Calu3 (cell line): Measurements from ENCODE around the gene MSMO1. TPM values are rescaled to one million over a fixed set of nuclear protein-coding genes. Genes with fewer than 3 reads are reported as not detected.

Experiments
- BruUV-seq: library from RNA; stranded (reverse); fragments of 400-500 nt; replicated peaks from 2 replicates; lab custom pipeline; 2021; lab: Mats Ljungman, UMichigan
- CTCF ChIA-PET: fragments of 300-600 bp; sonication (Branson Sonifier 250); formaldehyde crosslinking; loops from one replicate; lab custom pipeline; 2022; ENCODE audit warnings: antibody characterized with exemption; lab: Charles Lee
- DNase-seq: peaks from one replicate; pipeline ENCODE4 v3.0.0; 2022
- H3K27ac Mint-ChIP-seq: one replicate; pipeline ENCODE4 v1.8.0; 2022; ENCODE audit warnings: mixed read lengths; ENCODE audit not compliant: unreplicated experiment
- H3K27me3 Mint-ChIP-seq: one replicate; pipeline ENCODE4 v1.8.0; 2022; ENCODE audit warnings: mixed read lengths; ENCODE audit not compliant: unreplicated experiment
- H3K36me3 Mint-ChIP-seq: one replicate; pipeline ENCODE4 v1.8.0; 2022; ENCODE audit warnings: mild to moderate bottlenecking, moderate library complexity, mixed read lengths; ENCODE audit not compliant: insufficient read depth, unreplicated experiment
- H3K4me1 Mint-ChIP-seq: one replicate; pipeline ENCODE4 v1.8.0; 2022; ENCODE audit warnings: mild to moderate bottlenecking, low read depth, mixed read lengths; ENCODE audit not compliant: unreplicated experiment
- H3K4me3 Mint-ChIP-seq: one replicate; pipeline ENCODE4 v1.8.0; 2022; ENCODE audit warnings: mild to moderate bottlenecking, low read depth, moderate library complexity, mixed read lengths; ENCODE audit not compliant: unreplicated experiment
- H3K9me3 Mint-ChIP-seq: one replicate; pipeline ENCODE4 v1.8.0; 2022; ENCODE audit warnings: low read depth, mixed read lengths; ENCODE audit not compliant: unreplicated experiment
- intact Hi-C: fragments of 100-400 bp; cut with micrococcal nuclease; formaldehyde crosslinking; loops from one replicate; pipeline ENCODE4 v1.10.0; 2022; ENCODE audit not compliant: unreplicated experiment
- total RNA-seq: library from RNA; stranded (reverse); gene quantifications from 2 replicates; pipeline ENCODE4 v1.2.3, GENCODE V29; 2022
- TF ChIP-seq, protein P1 (sequence below): fragments of 200-600 bp; IDR thresholded peaks from one replicate; pipeline ENCODE4 v1.8.0; 2022; ENCODE audit warnings: antibody characterized with exemption; ENCODE audit not compliant: unreplicated experiment

The MSMO1 gene
- total RNA-seq, 1 experiment from 2014 or later = 111 TPM

DNA sequence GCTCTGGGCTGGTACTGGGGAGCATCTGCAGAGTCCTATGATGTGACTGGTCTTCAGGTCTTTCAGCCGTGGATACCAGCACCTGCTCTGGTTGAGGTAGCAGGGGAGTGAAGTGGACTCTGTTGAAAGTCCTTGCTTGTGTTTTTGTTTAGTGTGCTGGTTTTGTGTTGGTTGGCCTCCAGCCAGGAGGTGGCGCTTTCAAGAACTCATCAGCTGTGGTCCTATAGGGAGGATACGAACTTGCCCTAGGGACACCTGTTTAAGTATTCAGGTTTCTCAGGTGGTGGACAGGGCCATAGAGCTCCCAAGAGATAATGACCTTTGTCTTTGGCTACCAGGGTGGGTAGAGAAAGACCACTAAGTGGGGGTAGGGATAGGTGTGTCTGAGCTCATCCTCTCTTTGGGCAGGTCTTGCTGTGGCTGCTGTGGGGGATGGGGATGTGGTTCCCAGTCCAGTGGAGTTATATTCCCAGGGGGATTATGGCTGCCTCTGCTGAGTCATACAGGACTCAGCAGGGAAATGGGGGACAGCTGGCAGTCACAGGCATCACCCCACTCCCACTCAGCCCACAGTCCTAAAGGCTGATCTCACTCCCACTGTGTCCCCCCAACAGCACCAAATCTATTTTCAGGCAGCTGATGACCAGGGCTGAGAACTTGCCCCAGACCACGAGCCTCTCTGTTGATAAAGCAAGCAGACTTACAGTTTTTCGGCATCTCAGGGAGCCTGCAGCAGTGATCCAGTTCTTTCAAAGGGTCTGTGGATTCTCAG lies 24.1 kb downstream of the MSMO1 start:
- intact Hi-C loops = no loop called here
- Mint-ChIP-seq H3K27ac (no peak overlapping the region), H3K4me1 (no peaks in the 10 kb centered on the region), H3K4me3 (no peak overlapping the region), H3K27me3 (no peaks in the 10 kb centered on the region), H3K36me3 (no peaks in the 10 kb centered on the region), H3K9me3 (no peaks in the 10 kb centered on the region)
- TF ChIP-seq, protein P1, sequence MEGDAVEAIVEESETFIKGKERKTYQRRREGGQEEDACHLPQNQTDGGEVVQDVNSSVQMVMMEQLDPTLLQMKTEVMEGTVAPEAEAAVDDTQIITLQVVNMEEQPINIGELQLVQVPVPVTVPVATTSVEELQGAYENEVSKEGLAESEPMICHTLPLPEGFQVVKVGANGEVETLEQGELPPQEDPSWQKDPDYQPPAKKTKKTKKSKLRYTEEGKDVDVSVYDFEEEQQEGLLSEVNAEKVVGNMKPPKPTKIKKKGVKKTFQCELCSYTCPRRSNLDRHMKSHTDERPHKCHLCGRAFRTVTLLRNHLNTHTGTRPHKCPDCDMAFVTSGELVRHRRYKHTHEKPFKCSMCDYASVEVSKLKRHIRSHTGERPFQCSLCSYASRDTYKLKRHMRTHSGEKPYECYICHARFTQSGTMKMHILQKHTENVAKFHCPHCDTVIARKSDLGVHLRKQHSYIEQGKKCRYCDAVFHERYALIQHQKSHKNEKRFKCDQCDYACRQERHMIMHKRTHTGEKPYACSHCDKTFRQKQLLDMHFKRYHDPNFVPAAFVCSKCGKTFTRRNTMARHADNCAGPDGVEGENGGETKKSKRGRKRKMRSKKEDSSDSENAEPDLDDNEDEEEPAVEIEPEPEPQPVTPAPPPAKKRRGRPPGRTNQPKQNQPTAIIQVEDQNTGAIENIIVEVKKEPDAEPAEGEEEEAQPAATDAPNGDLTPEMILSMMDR = no peak
- DNase-seq = no peak
- CTCF ChIA-PET = no interaction called here
- no TSS peak for BruUV-seq

- peak; percentile 27 for DNase-seq
- Mint-ChIP-seq H3K4me1 (peaks cover 24% of the 10 kb centered on the region), H3K9me3 (peaks cover 3% of the 10 kb centered on the region), H3K36me3 (no peaks in the 10 kb centered on the region), H3K4me3 (no peak overlapping the region), H3K27ac (no peak overlapping the region), H3K27me3 (no peaks in the 10 kb centered on the region)
- intact Hi-C loops = loop anchor here (1.0 kb wide), 1 partner anchor 108 kb away; no protein-coding TSS in a partner anchor
- TF ChIP-seq, protein P1 = no peak
- CTCF ChIA-PET = interaction anchor here (1.0 to 1.1 kb wide), 2 partner anchors 12 to 22 kb away, joined by 3 read pairs; partner anchors contain the start of gene CPE
- BruUV-seq = no TSS peak
These were observed 28.4 kb downstream of the MSMO1 start for GRCh38 chr4:165355900-165356300.

DNA sequence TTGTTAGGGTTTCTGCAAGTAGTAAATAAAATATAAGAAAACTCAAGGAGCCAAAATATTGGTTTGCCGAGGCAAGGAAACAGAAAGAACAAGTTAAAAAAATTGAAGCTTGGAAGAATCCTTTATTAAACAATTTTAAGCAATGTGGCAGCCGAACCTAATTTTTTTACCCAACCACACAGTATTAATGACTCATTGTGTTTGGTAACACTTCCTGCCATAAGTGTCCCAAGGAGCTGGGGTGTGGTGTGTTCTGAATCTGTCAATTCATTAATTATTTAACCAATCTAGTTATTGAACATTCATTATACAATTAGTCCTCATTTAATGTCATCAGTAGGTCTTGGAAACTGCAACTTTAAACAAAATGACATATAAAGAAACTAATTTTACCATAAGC lies 32.0 kb downstream of the MSMO1 start:
- H3K4me1 Mint-ChIP-seq = peaks cover 24% of the 10 kb centered on the region
- peaks cover 3% of the 10 kb centered on the region for H3K9me3 Mint-ChIP-seq
- no TSS peak for BruUV-seq
- H3K36me3 Mint-ChIP-seq = no peaks in the 10 kb centered on the region
- no peak for DNase-seq
- intact Hi-C loops = no loop called here
- no peak overlapping the region for H3K4me3 Mint-ChIP-seq
- CTCF ChIA-PET = interaction anchor here (0.6 kb wide), 1 partner anchor 303 kb away, joined by 3 read pairs; no protein-coding TSS in a partner anchor
- H3K27me3 Mint-ChIP-seq = no peaks in the 10 kb centered on the region
- TF ChIP-seq, protein P1 = no peak
- peak overlapping the region; percentile 42 for H3K27ac Mint-ChIP-seq

DNA sequence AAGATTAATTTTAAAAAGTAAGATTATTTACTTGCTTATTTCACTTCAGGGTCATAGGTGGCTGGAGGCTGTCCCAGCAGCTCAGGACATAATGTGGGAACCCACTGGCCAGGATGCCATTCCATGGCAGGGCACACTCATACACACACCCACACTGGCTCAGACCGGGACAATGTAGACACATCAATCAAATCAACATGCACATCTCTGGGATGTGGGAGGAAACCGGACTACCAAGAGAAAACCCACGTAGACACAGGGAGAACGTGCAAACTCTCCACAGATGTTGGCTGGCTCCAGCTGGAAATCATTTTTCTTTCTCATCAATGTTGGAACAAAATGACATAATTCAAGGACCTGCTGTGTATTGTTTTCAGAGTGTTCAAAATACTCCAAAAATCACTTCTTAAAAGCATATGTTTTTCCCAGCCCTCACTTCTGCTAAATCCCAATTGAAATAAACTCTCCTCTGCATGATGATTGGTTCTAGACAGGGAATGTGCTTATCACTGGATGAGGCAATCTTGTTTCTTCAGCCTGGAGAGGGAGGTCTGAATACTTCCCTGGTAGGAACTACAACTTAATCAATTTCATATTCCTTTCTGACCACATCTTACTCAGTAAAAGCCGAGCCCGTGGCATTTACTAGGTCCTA lies 32.7 kb downstream of the MSMO1 start:
- Mint-ChIP-seq H3K9me3 (peaks cover 3% of the 10 kb centered on the region), H3K27me3 (no peaks in the 10 kb centered on the region), H3K27ac (no peak overlapping the region), H3K36me3 (no peaks in the 10 kb centered on the region), H3K4me1 (peaks cover 24% of the 10 kb centered on the region), H3K4me3 (no peak overlapping the region)
- CTCF ChIA-PET = interaction anchor here (0.6 kb wide), 1 partner anchor 304 kb away, joined by 3 read pairs; no protein-coding TSS in a partner anchor
- no peak for DNase-seq
- TF ChIP-seq, protein P1 = no peak
- no TSS peak for BruUV-seq
- intact Hi-C loops = no loop called here
